GM18861 (cell line): ENCODE results near the gene SPOUT1.
"Not testable (repeated sequence)": the region's sequence is repeated elsewhere in the genome, so short reads cannot be mapped to it uniquely, and the experiment has no call there.

ENCODE experiments used
- ATAC-seq: cut with Tn5 transposase; IDR thresholded peaks from one replicate; pipeline ENCODE4 v1.9.1; 2021; ENCODE audit not compliant: unreplicated experiment

Gene SPOUT1

GRCh38 chr9:128829477-128830251 is at the start of gene SPOUT1:
Gene SPOUT1, minus strand, starts transcription at chr9:128829794. Its CDS starts 14 bp downstream, at chr9:128829780.
- ATAC-seq = peak; percentile 93

GRCh38 chr9:128877852-128878251 is 48.3 kb upstream of the SPOUT1 start:
- ATAC-seq = no peak

GRCh38 chr9:128870941-128871265 is 41.3 kb upstream of the SPOUT1 start:
- ATAC-seq = not testable (repeated sequence)

GRCh38 chr9:128870128-128870940 is 40.7 kb upstream of the SPOUT1 start:
- no peak for ATAC-seq

- no peak for ATAC-seq
Observed at GRCh38 chr9:128863647-128864046, 34.1 kb upstream of the SPOUT1 start.

- no peak for ATAC-seq
Observed at GRCh38 chr9:128862401-128862851, 32.8 kb upstream of the SPOUT1 start.

GRCh38 chr9:128861501-128861900 is 31.9 kb upstream of the SPOUT1 start:
- no peak for ATAC-seq

- no peak for ATAC-seq
Observed at GRCh38 chr9:128860937-128861336, 31.3 kb upstream of the SPOUT1 start.

- ATAC-seq = not testable (repeated sequence)
Observed at GRCh38 chr9:128858476-128858875, 28.9 kb upstream of the SPOUT1 start.

- ATAC-seq = not testable (repeated sequence)
Observed at GRCh38 chr9:128854454-128854853, 24.9 kb upstream of the SPOUT1 start.

GRCh38 chr9:128852646-128853045 is 23.1 kb upstream of the SPOUT1 start:
- not testable (repeated sequence) for ATAC-seq

- ATAC-seq = not testable (repeated sequence)
Observed at GRCh38 chr9:128851779-128852600, 22.4 kb upstream of the SPOUT1 start.

- ATAC-seq = not testable (repeated sequence)
Observed at GRCh38 chr9:128851024-128851423, 21.4 kb upstream of the SPOUT1 start.

GRCh38 chr9:128847803-128848202 is 18.2 kb upstream of the SPOUT1 start:
- no peak for ATAC-seq

GRCh38 chr9:128846680-128847030 is 17.1 kb upstream of the SPOUT1 start:
- ATAC-seq = no peak

GRCh38 chr9:128845186-128845931 is 15.8 kb upstream of the SPOUT1 start:
- no peak for ATAC-seq

- not testable (repeated sequence) for ATAC-seq
Observed at GRCh38 chr9:128843171-128843570, 13.6 kb upstream of the SPOUT1 start.

- no peak for ATAC-seq
Observed at GRCh38 chr9:128841694-128842492, 12.3 kb upstream of the SPOUT1 start.

- ATAC-seq = no peak
Observed at GRCh38 chr9:128840524-128840923, 10.9 kb upstream of the SPOUT1 start.

- ATAC-seq = no peak
Observed at GRCh38 chr9:128838338-128838737, 8.7 kb upstream of the SPOUT1 start.
